ENCODE data around the gene ARID3C. TPM values are rescaled to one million over a fixed set of nuclear protein-coding genes. Genes with fewer than 3 reads are reported as not detected.

The ARID3C gene
- total and polyA plus RNA-seq, 2 of the 8 experiments (the other 6 are each of a cell fraction or from before 2014, with no cell fraction given) = 0.08 TPM; not detected in 1

DNA sequence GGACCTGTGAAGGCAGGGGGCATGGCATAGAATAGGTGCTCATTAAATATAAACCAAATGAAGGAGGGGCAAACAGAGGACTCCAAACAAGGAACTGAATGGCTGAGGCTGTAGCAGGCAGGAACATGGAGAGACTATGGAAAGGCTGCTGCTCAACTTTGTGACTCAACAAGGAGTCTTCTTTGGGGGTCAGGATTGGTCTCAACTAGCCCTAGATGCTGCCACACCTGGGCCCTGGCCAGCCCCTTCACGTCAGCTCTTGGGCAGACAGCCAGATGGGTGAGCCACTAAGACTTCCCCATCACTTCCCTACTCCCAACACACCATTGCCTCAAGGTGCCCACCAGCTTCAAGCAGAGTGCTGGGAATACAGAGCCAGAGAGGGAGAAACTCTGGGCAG is 28.0 kb downstream of the ARID3C start:
- no peak overlapping the region for H3K4me2 ChIP-seq (ENCODE audit: insufficient read depth in 1 of 2, low read depth in 2 of 2, low read length in 2 of 2)
- TF ChIP-seq TCF12 (IDR thresholded peaks at IDR 0.05; ENCODE audit: low read depth, low read length) (no peak), CTBP2 (IDR thresholded peaks at IDR 0.05; ENCODE audit: borderline replicate concordance, insufficient read depth, insufficient read length, low read length) (no peak), ZNF274 (IDR thresholded peaks at IDR 0.05; ENCODE audit: borderline replicate concordance, extremely low read depth, low read length) (no peak), CHD2 (IDR thresholded peaks at IDR 0.05; ENCODE audit: low read length) (no peak), SIRT6 (IDR thresholded peaks at IDR 0.05; ENCODE audit: low read length) (no peak), SRF (IDR thresholded peaks at IDR 0.05; ENCODE audit: low read depth, low read length) (no peak), BRCA1 (IDR thresholded peaks at IDR 0.05; ENCODE audit: low read depth, low read length) (no peak), PHF8 (conservative IDR thresholded peaks at IDR 0.05; ENCODE audit: low read depth, low read length) (no peak), JUND (IDR thresholded peaks at IDR 0.05; ENCODE audit: low read length) (no peak), POLR2AphosphoS5 (IDR thresholded peaks at IDR 0.05; ENCODE audit: low read depth, low read length) (no peak), KDM4A (IDR thresholded peaks at IDR 0.05; ENCODE audit: low read depth, low read length, severe bottlenecking) (no peak), KDM1A (IDR thresholded peaks at IDR 0.05; ENCODE audit: borderline replicate concordance, low read length) (no peak)
- TF ChIP-seq, protein P1, sequence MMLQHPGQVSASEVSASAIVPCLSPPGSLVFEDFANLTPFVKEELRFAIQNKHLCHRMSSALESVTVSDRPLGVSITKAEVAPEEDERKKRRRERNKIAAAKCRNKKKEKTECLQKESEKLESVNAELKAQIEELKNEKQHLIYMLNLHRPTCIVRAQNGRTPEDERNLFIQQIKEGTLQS (IDR thresholded peaks at IDR 0.05; ENCODE audit: insufficient read depth, low read depth, low read length) = no peak
- TF ChIP-seq, protein P2, sequence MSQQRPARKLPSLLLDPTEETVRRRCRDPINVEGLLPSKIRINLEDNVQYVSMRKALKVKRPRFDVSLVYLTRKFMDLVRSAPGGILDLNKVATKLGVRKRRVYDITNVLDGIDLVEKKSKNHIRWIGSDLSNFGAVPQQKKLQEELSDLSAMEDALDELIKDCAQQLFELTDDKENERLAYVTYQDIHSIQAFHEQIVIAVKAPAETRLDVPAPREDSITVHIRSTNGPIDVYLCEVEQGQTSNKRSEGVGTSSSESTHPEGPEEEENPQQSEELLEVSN (IDR thresholded peaks at IDR 0.05) = no peak

More for the DNA sequence above, 28.0 kb downstream of the ARID3C start:
- Histone ChIP-seq H2BK20ac (ENCODE audit: low read length) (no peak overlapping the region), H4K5ac (ENCODE audit: insufficient read length, low read depth, low read length) (no peak overlapping the region), H2BK5ac (ENCODE audit: low read depth, low read length) (no peak overlapping the region), H3K9me3 (ENCODE audit: insufficient read depth in 2 of 2, low read depth in 1 of 2, low read length in 1 of 2) (no peaks in the 10 kb centered on the region), H2BK12ac (ENCODE audit: low read depth, low read length) (peak overlapping the region; percentile 50; the same call in 1 of the 2 replicates), H2AK5ac (ENCODE audit: low read depth, low read length) (no peak overlapping the region), H2BK15ac (ENCODE audit: low read length) (no peak overlapping the region), H2AFZ (ENCODE audit: low read length) (no peak overlapping the region), H3K4me3 (ENCODE audit: extremely low read depth in 1 of 4, insufficient read depth in 2 of 4, low read depth in 3 of 4, low read length in 4 of 4) (no peak overlapping the region), H3K23ac (ENCODE audit: insufficient read length) (no peak overlapping the region), H3K79me1 (ENCODE audit: low read depth, low read length) (no peaks in the 10 kb centered on the region), H3K4ac (replicated peaks; ENCODE audit: insufficient read length, low read depth, low read length) (no peak overlapping the region), H3K27ac (ENCODE audit: low read depth, low read length) (no peak overlapping the region), H3K4me1 (replicated peaks in 1 of 4; ENCODE audit: control insufficient read depth in 3 of 4, insufficient read depth in 4 of 4, low read length in 3 of 4) (peaks cover 0 to 5% (median 2%) of the 10 kb centered on the region in 4 experiments; a peak in 2 of 7 replicates), H3K27me3 (replicated peaks in 1 of 4; ENCODE audit: control insufficient read depth in 3 of 4, extremely low read depth in 1 of 4, insufficient read depth in 3 of 4, low read length in 3 of 4) (no peaks in the 10 kb centered on the region; a peak in 2 of 7 replicates), H3K56ac (replicated peaks; ENCODE audit: insufficient read length, low read depth, low read length) (no peak overlapping the region), H3K36me3 (ENCODE audit: control insufficient read depth in 2 of 4, insufficient read depth in 4 of 4, low read length in 3 of 4) (no peaks in the 10 kb centered on the region), H3K79me2 (ENCODE audit: control insufficient read depth in 1 of 2, insufficient read depth in 2 of 2, low read length in 2 of 2) (no peaks in the 10 kb centered on the region), H3K23me2 (ENCODE audit: low read depth, low read length) (no peaks in the 10 kb centered on the region), H3K9ac (replicated peaks in 1 of 4; ENCODE audit: extremely low read depth in 1 of 4, low read depth in 3 of 4, low read length in 3 of 4) (no peak overlapping the region), H4K8ac (ENCODE audit: extremely low read depth, insufficient read depth, low read length) (no peak overlapping the region), H4K91ac (replicated peaks; ENCODE audit: insufficient read length, low read length) (no peak overlapping the region), H3K14ac (ENCODE audit: insufficient read length) (no peak overlapping the region), H4K20me1 (replicated peaks in 1 of 2; ENCODE audit: control insufficient read depth in 1 of 2, insufficient read depth in 2 of 2, low read length in 2 of 2) (no peaks in the 10 kb centered on the region), H2BK120ac (replicated peaks; ENCODE audit: low read depth, low read length) (no peak overlapping the region), H3K18ac (ENCODE audit: extremely low read depth, low read length) (no peak overlapping the region)
- no peak for FAIRE-seq
- POLR2A ChIA-PET (ENCODE audit: partially characterized antibody) = interaction anchor here (0.7 kb wide), 1 partner anchor 35 kb away, joined by 3 read pairs; no protein-coding TSS in a partner anchor
- WGBS, 2 experiments (ENCODE audit: extremely low coverage in 1 of 2, insufficient coverage in 1 of 2, insufficient read length in 1 of 2, insufficient replicate concordance in 2 of 2, low coverage in 1 of 2, low lambda C conversion rate in 2 of 2, missing lambda C conversion rate in 1 of 2) = 82% methylated on average over 1 of the region's 1 CpG; no CpG with 5 or more reads in 1 of the 2 experiments
- CTCF ChIA-PET (ENCODE audit: partially characterized antibody) = interaction anchor here (0.7 to 11.5 kb wide), 8 partner anchors 9 to 157 kb away, joined by 3 to 214 read pairs (median 10); partner anchors contain the start of gene CNTFR
- DNase-seq (ENCODE audit: low read depth in 1 of 2, low spot score in 2 of 2) = no peak
